ENCODE measurements around the gene IFIT1.
"Not testable (repeated sequence)": the region's sequence is repeated elsewhere in the genome, so short reads cannot be mapped to it uniquely, and the experiment has no call there.

Gene IFIT1

DNA sequence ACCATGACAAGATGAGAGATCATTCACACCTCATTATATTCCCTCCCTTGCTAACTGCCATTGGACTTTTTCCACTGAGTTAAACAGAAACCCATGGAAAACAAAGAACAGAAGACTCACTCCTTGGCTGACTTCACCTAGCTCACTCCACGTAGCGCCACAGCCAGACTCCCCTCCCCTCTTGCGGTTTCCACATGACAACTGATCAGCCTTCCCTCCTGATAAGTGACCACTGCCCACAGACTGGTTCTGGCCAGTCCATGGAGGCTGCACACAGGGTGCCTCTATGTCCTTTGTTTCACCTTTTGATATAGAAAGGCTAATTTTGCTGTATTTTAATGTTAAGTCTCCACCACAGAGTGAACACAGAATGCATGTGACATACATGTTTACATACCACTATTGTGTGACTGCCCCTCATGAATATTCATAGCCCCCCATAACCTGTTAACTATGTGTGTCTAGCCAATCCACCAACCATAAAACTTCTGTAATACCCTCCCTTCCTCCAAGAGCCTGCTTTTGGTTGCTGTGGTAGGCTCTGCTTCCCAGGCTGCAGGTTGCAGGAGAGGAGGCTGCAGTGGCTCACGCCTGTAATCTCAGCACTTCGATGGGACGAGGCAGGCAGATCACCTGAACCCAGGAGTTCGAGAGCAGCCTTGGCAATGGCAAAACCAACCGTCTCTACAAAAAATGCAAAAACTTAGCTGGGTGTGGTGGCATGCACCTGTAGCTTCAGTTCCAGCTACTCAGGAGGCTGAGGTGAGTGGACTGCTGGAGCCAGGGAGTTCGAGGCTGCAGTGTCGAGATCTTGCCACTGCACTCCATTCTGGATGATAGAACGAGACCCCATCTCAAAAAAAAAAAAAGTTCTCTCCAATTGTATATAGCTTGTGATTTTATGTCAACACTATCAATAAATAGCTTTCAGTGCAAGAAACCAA lies 12.0 kb downstream of the IFIT1 start:
- DNase-seq, result no peak

DNA sequence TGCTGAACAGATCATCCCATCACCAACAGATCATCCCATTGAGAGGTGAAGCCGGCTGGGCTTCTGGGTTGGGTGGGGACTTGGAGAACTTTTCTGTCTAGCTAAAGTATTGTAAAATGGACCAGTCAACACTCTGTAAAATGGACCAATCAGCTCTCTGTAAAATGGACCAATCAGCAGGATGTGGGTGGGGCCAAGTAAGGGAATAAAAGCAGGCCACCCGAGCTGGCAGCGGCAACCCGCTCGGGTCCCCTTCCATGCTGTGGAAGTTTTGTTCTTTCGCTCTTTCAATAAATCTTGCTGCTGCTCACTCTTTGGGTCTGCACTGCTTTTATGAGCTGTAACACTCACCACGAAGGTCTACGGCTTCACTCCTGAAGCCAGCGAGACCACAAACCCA lies 13.8 kb downstream of the IFIT1 start:
- not testable (repeated sequence) for DNase-seq

DNA sequence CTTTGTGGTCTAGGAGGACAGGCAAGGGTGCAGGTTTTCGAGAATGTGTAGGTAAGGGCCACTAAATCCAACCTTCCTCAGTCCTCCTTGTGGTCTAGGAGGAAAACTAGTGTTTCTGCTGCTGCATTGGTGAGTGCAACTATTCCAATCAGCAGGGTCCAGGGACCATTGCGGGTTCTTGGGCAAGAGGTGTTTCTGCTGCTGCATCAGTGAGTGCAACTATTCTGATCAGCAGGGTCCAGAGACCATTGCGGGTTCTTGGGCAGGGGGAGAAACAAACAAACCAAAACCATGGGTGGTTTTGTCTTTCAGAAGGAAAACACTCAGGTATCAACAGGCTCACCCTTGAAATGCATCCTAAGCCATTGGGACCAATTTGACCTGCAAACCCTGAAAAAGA lies 15.4 kb downstream of the IFIT1 start:
- DNase-seq, result not testable (repeated sequence)

DNA sequence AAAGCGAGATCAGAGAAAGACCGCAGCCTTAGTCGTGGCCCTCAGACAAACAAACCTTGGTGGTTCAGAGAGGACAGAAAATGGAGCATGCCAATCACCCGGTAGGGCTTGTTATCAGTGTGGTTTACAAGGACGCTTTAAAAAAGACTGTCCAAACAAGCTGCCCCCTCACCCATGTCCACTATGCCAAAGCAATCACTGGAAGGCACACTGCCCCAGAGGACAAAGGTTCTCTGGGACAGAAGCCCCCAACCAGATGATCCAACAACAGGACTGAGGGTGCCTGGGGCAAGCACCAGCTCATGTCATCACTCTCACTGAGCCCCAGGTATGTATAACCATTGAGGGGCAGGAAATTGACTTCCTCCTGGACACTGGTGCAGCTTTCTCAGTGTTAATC lies 16.9 kb downstream of the IFIT1 start:
- DNase-seq, result not testable (repeated sequence)

DNA sequence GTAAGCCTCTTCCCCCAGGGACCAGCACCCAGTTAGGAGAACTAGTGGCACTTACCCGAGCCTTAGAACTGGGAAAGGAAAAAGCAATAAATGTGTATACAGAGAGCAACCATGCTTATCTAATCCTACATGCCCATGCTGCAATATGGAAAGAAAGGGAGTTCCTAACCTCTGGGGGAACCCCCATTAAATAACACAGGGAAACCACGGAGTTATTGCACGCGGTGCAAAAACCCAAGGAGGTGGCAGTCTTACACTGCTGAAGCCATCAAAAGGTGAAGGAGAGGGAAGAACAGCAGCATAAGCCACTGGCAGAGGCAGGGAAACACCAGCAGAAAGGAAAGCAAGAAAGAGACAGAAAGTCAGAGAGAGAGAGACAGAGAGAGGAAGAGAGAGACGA lies 18.1 kb downstream of the IFIT1 start:
- not testable (repeated sequence) for DNase-seq

DNA sequence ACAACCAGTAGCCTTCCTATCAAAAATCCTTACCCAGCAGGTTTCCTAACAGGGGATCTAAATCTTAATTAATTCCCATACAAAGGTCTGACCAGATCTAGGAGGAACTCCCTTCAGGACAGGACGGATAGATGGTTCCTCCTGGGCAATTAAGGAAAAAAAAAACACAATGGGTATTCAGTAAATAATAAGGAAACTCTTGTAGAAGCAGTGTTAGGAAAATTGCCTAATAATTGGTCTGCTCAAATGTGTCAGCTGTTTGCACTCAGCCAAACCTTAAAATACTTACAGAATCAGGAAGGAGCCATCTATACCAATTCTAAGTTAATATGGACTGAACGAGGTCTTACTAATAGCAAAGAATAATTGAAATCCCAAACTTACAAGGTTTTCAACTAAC lies 18.7 kb downstream of the IFIT1 start:
- DNase-seq, result not testable (repeated sequence)

DNA sequence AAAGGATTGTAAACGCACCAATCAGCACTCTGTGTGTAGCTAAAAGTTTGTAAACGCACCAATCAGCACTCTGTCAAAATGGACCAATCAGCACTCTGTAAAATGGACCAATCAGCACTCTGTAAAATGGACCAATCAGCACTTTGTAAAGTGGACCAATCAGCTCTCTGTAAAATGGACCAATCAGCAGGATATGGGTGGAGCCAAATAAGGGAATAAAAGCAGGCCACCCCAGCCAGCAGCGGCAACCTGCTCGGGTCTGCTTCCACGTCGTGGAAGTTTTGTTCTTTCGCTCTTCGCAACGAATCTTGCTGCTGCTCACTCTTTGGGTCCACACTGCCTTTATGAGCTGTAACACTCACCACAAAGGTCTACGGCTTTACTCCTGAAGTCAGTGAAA lies 19.9 kb downstream of the IFIT1 start:
- DNase-seq, result peak; percentile 56

DNA sequence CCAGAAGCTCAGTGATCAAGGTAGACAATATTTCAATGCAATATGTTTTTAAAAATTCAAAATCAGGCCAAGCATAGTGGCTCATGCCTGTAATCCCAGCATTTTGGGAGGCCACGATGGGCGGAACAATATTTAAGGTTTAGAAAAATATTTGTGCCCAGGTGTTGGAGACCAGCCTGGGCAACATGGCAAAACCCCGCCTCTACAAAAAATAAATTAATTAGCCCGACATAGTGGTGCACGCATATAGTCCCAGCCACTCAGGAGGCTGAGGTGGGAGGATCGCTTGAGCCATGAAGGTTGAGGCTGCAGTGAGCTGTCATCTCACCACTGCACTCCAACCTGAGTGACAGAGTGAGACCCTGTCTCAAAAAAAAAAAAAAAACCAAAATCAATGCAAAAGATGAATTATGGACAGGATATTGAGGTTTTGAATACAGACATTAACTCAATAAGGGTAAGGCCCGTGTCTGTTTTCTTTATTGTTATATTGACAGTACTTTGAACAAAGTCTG lies 21.0 kb downstream of the IFIT1 start:
- no peak for DNase-seq

DNA sequence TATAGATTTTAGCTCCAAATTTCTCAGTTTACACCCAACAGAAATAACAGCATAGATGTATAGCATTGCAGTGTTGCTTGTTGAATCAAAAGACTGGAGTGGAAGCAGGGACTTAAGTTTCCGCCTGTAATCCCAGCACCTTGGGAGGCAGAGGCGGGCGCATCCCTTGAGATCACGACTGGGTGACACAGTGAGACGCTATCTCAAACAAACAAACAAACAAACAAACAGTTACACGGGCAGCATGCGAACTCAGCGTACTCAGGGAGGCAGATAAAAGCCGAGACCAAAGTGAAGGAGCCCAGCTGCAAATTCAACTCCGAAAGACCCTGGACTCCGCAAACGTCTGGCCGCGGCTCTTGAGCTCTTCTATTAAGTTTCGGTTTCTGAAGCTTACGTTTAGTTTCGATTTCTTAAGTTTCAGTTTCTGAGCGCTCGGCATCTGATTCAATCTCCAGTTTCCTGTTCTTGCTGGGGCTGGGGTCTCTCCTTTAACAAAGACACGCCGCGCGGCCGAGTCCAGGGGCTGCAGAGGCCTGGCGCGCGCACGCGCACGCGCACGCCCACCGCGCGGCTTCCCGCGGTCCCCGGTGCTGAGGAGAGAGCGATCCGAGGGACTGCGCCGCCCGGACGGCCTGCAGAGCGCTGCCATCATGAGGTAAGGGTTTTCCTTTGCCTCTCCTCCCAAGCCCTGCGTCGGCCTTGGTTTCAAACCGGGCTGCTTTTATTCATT lies 21.9 kb downstream of the IFIT1 start, which contains the start of gene IFIT5:
Gene IFIT5 (plus strand): TSS at position 423 of the 733 bp plus-strand sequence. CDS start 231 bp downstream, at position 654.
- DNase-seq, result peak; percentile 68

DNA sequence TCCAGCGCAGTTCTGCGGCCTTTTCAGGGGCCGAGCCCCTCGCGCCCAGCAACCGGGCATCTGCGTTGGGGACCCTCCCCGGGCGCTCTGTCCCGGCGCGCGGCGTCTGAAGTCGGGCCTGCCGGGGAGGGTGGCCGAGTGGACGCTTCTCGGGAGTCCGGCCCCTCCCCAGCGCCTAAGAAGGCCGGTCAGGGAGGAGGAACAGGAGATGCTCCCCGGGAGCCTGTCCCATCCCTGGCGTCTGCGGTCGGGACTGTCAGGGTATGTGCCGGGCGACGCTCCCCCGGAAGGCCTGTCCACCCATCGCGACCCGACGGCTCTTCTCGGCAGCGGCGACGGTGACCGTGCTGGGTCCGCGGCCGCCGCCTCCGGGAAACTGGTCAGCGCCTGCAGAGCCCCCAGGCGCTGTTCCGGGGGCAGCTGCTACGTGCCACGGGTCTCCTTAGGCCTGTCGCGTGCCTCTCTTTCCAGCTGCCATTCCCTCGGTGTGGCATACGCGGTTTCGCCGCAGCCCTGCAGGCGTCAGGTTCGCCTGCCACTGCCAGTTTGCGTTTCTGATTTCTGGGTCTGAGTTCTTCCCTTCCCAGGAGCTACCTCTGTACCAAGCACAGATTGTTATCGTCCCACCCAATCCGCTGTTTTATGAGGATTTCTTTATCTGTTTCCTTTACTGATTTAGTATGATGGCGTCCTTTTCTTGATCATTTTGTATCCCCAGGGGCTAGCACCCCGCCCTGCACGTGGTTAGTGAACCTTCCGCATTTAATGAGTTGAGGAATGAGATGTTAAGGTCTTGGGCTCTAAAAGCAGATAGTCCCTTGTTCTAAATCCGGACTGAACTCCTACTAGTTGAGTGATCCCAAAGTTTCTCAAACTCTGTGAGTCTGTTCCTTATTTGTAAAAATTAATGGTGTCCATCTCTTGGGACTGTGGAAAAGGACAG lies 22.7 kb downstream of the IFIT1 start:
- DNase-seq, result peak; percentile 53

DNA sequence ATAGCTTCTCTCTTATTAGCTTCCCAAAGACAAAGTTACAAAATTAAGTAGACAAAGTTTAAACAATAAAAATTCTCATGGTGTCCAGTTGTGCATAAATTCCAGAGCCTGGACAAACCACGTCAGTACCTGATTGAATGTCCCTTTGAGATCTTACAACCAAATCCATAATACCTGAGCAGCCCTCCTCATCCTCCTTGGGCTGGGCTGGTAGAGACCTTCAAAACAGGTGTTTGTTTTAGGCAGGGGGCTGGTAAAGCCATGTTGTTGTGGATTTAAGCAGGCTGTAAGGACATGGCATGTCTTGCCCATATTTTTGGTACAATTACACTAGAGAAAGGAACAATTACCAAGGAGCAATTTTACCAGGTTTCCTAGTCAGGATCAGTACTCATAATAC lies 24.0 kb downstream of the IFIT1 start:
- no peak for DNase-seq

DNA sequence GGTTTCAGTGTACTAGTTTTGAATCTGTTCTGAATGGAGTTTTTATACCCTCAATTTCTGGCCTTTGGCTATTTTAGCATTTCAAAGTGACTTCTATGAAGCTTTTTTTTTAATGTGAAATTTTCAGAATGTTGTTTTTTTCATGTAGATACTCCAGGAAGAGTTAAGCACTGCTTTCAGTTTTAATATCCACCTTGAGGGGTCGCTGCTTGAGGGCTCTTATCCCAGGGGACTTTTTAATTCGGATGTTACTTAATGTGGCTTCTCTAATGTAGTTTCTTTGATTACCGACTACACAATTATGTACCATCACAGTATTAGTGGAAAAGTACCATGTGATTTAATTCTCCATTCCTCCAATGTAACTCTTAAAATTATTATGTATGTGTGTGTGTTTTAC lies 27.1 kb downstream of the IFIT1 start:
- no peak for DNase-seq

DNA sequence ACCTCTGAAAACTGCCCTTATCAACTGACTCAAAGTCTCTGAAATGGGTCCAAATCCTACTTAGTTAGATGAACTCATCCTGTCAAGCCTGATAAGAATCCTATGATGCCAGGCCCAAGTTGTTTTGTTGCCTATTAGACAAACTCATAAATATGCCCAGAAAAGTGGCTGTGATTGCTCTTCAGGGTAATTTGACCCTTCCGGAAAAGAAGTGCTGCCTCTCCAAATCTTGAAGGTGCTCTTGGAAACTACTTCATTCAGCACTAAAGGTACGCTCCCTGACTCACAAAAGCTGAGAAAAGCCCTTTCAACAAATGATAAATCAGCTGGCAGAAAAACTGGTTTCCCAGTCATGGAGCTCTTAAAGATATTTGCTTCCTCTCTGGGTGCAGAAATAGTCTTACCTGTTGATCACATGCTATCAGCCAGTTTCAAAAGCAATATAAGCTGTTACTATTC lies 28.6 kb downstream of the IFIT1 start:
- DNase-seq, result no peak

DNA sequence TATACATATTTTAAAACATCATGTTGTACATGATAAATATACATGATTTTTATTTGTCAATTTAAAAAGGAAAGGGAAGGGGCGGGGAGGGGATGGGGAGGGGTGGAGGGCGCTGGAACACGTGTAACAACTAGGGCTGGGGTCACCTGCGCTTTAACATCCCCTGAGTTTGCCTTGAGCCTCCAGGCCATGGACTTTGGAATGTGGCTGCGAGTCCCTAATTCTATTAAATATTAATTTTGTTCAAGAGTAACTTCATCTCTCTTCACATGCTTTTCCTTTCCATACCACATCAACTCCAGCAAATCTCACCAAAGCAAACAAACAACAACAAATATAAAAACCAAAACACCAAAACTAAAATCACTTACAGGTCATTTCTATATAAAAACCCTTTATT lies 32.6 kb downstream of the IFIT1 start:
- no peak for DNase-seq

DNA sequence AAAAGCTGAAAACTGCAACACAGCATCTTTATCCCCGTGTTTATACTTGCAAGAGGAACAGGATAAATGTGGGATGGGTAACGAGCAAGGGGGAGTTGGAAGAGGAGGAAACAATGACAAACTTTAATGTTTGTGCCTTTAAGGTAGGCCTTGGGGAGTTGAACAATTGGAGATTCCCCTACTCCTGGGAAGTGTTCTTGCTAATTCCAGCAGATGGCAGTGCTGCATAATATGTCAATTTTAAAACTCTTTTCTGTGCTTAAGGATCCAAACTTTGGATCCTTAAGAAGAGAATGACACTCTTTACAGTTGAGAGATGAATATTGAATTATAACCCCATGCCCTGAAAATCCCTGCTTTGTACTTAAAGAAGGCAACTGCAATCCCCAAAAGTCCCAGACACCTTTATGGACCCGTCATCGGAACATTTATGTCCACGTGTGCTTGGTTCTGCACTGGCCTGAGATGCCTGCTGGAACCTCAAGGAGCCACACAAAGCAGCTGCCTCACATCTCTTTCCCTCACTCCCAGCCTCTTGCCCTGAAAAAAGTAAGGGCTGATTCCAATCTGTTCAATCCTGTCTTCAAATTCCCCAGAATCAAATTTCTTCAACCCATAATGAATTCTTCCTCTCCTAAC lies 33.9 kb downstream of the IFIT1 start:
- DNase-seq, result no peak

DNA sequence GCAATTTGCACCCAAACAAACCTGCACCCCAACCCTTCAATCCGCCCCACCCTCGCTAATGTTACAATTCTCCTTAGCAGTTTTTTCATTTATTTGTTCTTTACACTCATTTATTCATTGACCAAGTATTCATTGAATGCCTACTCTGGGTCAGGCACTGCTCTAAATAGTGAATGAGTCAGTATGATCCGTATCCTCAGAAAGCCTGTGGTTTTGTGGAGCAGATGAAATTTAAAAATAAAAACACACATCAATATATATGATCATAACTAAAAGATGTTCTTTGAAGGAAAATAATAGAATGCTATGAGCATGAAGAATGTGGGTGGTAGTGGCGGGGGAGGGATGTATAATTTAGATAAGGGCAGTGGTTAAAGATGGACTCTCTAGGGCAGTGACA lies 35.2 kb downstream of the IFIT1 start:
- no peak for DNase-seq

DNA sequence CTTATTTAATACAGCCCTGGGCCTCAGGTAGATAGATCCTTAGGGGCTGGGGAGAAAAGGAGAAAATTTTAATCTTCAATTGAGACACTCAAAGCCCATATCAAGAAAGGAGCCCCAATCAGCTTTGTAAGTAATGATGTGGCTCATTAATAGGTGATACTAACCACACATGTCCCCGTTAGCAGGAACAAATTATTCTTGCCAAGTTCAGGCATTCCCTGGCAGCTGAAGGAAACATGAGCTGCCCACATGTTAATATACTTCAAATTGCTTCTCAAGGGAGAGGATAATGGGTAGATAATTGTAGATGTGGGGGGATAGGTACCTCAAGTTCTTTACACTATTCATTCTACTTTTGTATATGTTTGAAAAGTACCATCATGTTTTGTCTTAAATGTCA lies 36.5 kb downstream of the IFIT1 start:
- DNase-seq, result no peak

DNA sequence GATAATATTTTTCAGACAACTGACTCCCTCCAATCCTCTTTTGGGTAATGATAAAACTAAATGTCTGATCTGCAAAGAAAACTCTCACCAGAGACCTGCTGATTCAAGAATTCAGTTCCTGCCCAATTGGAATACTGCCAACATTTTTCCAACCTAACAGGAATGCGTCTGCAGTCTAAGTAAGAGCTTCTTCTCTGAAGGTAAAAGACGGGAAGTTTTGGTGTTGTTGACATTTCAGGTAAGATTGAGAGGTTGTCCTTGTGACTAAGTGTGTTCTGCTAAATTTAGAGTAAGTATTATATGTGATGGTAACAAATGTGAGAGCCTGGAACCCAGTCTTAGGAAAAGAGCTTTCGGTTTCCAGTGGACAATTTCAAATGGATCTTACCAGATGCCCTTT lies 39.6 kb downstream of the IFIT1 start:
- DNase-seq, result no peak

DNA sequence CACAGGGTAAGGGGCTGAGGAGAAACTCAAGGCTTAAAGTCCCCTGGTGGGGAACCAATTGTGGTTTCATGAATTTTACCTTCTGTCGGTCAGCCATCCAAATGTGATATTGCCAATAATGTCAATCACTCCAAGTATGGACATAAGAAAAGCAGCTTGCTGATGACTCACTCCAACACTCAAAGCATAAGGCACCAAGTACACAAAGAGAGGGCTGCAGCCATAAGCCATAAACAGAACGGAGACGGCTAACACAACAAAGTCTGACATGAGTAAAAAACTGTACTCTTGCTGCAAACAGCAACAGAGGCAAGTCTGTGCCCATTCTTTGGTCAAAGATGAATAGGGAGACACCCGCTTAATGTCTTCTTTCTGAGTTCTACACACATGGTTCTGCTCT lies 46.1 kb downstream of the IFIT1 start:
- DNase-seq, result no peak

DNA sequence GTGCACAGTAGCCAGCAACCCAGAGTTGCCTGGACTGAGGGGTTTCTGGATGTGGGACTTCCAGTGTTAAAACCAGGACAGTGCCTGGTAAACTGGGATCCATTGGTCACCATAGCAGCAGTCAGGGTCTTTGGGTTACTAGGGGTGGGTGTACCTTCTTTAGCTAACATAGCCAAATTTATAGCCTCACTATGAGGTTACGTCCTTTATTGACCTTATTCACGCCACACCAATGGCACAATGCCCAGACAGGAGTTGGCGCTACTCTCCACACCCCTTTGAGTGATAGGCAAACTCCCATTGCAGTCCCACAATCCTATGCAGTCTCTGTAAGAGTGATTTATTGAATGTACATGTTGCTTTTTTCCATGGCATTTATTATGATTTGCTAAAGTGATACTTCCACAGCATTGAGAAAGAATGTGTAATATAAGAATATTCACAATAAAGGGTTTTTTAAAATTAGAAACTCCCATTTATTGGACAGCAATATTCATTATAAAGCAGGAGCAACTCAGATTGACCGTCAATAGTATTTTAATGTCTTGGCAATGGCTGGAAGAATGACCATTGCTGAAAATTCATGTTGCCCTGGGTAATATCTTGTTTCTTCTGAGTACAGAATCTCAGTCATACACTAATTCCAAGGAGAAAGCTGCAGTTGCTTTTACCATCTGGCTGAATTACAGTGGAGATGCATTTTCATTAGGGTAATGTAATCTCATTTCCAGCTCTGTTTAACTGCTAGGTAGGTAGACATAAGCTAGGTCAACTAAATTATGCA lies 48.0 kb downstream of the IFIT1 start:
- no peak for DNase-seq

DNA sequence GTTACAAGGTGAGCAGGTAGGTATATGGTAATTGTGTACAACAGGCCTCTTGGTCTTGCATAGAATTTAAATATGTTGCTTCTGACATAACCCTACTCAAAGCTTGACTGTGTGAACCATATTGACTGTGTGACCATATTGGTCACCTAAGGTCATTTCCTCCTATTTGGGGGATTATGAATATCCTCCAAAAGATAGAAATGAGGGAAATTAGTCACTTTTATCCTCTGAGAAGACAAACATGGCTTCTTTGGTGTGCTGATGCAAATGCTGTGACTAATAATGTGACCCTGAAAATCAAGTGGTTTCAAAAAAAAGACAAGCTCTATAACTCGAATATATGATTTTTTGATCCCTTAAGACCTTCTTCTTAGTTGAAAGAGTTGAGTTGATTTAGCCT lies 49.9 kb downstream of the IFIT1 start:
- no peak for DNase-seq
